ENCODE measurements around the gene RUNX2.

RUNX2 gene

DNA sequence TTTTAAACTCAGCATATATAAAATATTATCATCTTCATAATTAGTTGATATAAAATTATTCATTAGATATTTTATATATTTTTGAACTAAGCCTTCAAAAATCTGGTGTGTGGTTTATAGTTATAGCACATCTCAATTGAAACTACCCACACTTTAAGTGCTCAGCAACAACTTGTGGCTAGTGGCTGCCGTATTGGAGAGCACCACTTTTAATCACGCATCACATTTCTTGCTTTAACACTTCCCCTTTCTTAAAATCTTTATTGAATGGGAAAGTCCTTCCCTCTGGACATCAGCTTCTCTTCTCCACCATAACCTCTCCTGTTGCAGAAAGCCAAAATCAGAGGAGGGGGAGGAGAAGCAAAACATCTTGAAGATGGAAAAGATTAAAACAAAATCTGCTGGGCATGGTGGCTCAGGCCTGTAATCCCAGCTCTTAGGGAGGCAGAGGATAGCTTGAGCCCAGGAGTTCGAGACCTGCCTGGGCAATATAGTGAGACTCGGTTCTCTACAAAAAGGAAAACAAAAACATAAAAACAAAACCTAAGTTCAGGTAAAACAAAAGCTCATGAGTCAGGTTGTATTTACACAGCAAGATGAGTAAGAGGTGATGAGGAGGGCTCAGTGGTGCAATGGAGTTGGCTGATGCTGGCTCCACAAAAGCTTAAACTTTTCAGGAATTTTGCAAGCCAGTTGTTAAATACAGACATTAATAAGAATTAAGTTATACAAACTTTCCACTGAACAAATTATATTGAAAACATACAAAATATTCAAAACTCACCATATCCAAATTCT is 286.6 kb downstream of the RUNX2 start:
- H3K4me1 Mint-ChIP-seq (ENCODE audit: low read depth) = peaks cover 38% of the 10 kb centered on the region
- H3K27me3 Mint-ChIP-seq = no peaks in the 10 kb centered on the region
- H3K4me3 Mint-ChIP-seq = no peak overlapping the region
- no peak for DNase-seq
- no peaks in the 10 kb centered on the region for H3K36me3 Mint-ChIP-seq (ENCODE audit: low read depth)
- no peaks in the 10 kb centered on the region for H3K9me3 Mint-ChIP-seq
- no peak overlapping the region for H3K27ac Mint-ChIP-seq

DNA sequence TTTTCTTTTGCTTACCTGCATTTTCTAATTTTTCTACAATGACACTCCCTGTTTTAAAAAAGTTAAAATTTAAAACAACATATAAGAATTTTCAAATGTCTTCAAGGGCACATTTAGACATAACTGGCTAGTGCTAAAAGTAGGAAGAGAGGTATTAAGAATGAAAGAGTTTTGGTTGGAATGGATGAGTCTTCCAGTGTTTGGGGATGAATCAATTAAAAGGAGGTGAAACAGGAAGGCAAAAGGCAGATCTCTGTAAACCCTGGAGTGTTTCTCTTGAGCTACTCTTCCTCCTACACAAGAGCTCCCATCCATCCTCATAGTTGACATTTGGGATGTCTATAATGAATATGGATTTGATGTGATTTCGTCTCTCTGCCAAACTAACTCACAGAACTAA is 288.1 kb downstream of the RUNX2 start:
- no peak for DNase-seq
- Mint-ChIP-seq H3K4me1 (ENCODE audit: low read depth) (peaks cover 51% of the 10 kb centered on the region), H3K9me3 (no peaks in the 10 kb centered on the region), H3K36me3 (ENCODE audit: low read depth) (no peaks in the 10 kb centered on the region), H3K27ac (no peak overlapping the region), H3K4me3 (no peak overlapping the region), H3K27me3 (no peaks in the 10 kb centered on the region)

DNA sequence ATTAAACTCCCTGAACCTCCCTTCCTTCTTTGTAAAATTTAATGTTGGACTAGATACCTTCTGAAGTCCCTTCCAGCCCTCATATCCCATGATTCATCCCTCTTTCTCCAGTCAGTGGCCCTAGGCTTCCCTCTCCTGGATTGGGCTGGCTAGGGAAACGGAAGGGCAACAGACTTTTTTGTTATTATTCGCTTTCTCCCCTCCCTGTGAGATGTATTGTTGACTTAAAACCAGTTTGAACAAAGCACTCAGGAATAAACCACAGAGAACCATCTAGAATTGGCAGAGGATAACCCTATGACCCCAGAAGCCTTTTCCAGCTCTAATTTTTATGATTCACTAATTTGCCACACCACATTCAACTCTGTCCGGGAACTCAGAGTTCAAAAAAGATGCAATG is 289.3 kb downstream of the RUNX2 start:
- Mint-ChIP-seq H3K27me3 (no peaks in the 10 kb centered on the region), H3K27ac (no peak overlapping the region), H3K4me3 (no peak overlapping the region), H3K4me1 (ENCODE audit: low read depth) (peaks cover 53% of the 10 kb centered on the region), H3K36me3 (ENCODE audit: low read depth) (no peaks in the 10 kb centered on the region), H3K9me3 (peaks cover under 1% of the 10 kb centered on the region)
- no peak for DNase-seq

DNA sequence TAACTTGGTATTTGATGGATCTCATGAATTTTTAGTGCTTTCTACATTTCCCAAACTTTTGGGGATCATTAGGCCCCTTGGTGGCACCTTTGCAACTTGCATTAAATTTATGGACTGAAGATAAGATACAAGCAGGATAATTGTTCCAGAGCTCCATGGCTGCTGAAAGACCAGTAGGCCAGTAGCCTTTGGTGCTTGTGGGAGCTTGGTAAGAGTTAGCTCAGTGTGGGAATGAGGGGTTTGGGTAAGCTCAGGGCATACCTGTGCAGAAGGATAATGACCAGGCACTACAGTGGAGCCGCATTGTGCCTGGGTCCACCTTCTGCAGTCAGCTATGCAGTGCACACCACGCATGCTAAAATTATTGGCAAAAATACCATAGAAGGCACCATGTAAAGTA is 290.1 kb downstream of the RUNX2 start:
- H3K36me3 Mint-ChIP-seq (ENCODE audit: low read depth) = no peaks in the 10 kb centered on the region
- H3K27ac Mint-ChIP-seq = no peak overlapping the region
- H3K4me1 Mint-ChIP-seq (ENCODE audit: low read depth) = peaks cover 55% of the 10 kb centered on the region
- H3K9me3 Mint-ChIP-seq = peaks cover 3% of the 10 kb centered on the region
- DNase-seq = no peak
- H3K27me3 Mint-ChIP-seq = no peaks in the 10 kb centered on the region
- no peak overlapping the region for H3K4me3 Mint-ChIP-seq

DNA sequence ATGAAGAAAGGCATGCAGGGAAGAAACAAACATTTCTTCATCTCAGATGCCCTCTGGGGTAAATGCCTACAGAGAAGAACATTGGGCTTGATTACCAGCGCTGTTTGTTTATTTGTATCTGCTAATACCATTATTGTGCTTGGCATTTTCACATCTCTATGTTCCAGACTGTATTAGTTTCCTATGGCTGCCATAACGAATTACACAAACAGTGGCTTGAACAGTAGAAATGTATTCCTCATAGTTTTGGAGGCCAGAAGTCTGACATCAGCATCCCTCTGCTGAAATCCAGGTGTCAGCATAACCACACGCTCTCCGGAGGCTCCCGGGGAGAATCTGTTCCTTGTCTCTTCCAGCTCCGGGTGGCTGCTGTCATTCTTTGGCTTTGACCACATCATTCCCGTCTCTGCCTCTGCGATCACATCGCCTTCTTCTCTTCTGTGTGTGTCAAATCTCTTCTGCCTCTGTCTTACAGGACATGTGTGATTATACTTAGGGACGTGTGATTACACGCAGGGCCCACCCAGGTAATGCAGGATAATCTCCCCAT is 291.2 kb downstream of the RUNX2 start:
- no peak overlapping the region for H3K4me3 Mint-ChIP-seq
- no peak overlapping the region for H3K27ac Mint-ChIP-seq
- H3K9me3 Mint-ChIP-seq = peaks cover 3% of the 10 kb centered on the region

DNA sequence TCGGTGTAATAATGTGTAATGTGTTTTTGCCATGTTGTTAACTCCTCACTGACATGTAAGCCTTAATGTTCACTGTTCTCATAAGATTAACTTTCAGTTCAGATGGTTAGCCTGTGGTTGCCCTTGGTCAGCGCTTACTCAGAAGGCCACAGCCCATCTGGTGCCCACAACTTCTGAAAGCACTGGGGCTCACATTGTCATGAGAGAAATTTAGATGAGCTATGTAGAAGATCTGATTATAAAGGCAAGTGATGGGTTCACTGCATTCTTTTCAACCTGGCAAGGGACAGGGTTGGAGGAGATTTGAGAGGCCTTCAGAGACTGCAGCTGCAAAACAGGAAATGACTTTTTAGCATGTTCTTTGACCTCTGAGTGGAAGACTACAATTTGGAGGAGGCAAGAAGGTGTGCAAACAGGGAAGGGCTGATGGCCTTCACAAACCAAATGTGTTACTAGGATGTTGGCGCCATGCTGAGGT is 291.9 kb downstream of the RUNX2 start:
- no peak for DNase-seq
- Mint-ChIP-seq H3K27ac (peak overlapping the region; percentile 55), H3K9me3 (peaks cover 3% of the 10 kb centered on the region), H3K27me3 (no peaks in the 10 kb centered on the region), H3K36me3 (ENCODE audit: low read depth) (no peaks in the 10 kb centered on the region), H3K4me1 (ENCODE audit: low read depth) (peaks cover 59% of the 10 kb centered on the region), H3K4me3 (no peak overlapping the region)

More for the DNA sequence above, 291.2 kb downstream of the RUNX2 start:
- no peak for DNase-seq
- Mint-ChIP-seq H3K4me1 (ENCODE audit: low read depth) (peaks cover 56% of the 10 kb centered on the region), H3K27me3 (no peaks in the 10 kb centered on the region), H3K36me3 (ENCODE audit: low read depth) (no peaks in the 10 kb centered on the region)

DNA sequence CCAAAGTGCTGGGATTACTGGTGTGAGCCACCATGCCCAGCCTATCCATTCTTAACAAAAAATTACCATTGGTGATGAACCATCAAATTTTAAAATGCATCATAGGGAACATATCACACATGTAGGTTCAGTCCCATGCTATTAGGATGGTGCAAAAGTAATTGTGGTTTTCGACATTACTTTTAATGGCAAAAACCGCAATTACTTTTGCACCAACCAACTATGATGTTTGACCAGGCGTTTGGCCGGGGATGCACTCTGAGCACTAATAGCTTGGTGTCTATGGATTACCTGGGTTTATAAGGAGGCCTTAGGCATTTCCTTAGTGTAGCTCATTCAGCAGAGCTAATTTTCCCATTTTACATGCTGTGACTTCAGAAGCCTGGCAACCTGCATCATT is 296.1 kb downstream of the RUNX2 start:
- Mint-ChIP-seq H3K36me3 (ENCODE audit: low read depth) (no peaks in the 10 kb centered on the region), H3K9me3 (peaks cover 8% of the 10 kb centered on the region), H3K27me3 (no peaks in the 10 kb centered on the region), H3K4me3 (no peak overlapping the region), H3K4me1 (ENCODE audit: low read depth) (peaks cover 71% of the 10 kb centered on the region), H3K27ac (no peak overlapping the region)
- DNase-seq = no peak

DNA sequence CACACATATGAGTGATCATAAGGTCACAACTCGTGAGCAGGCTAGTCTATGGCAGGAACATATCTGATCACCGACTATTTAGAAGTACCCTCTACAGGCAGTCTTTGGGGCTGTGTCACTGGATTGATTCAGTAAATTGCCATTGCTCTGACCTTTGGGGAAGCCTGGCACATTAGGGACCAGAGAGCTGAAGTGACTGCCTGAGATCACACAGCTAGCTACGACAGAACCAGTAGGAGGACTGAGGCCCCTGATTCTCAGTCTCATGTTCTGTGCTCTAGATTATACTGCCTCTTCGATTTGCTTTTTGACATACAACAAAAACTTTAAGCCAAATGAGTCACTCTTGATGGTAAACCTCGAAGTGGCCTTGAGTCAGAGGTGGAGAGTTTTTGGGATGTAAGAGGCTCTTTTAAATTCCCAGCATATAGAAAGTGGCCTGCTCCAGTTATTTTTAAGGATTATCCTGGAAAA is 297.1 kb downstream of the RUNX2 start:
- Mint-ChIP-seq H3K4me3 (no peak overlapping the region), H3K27ac (peak overlapping the region; percentile 75), H3K9me3 (peaks cover 8% of the 10 kb centered on the region), H3K36me3 (ENCODE audit: low read depth) (no peaks in the 10 kb centered on the region), H3K4me1 (ENCODE audit: low read depth) (peaks cover 65% of the 10 kb centered on the region), H3K27me3 (no peaks in the 10 kb centered on the region)
- no peak for DNase-seq

DNA sequence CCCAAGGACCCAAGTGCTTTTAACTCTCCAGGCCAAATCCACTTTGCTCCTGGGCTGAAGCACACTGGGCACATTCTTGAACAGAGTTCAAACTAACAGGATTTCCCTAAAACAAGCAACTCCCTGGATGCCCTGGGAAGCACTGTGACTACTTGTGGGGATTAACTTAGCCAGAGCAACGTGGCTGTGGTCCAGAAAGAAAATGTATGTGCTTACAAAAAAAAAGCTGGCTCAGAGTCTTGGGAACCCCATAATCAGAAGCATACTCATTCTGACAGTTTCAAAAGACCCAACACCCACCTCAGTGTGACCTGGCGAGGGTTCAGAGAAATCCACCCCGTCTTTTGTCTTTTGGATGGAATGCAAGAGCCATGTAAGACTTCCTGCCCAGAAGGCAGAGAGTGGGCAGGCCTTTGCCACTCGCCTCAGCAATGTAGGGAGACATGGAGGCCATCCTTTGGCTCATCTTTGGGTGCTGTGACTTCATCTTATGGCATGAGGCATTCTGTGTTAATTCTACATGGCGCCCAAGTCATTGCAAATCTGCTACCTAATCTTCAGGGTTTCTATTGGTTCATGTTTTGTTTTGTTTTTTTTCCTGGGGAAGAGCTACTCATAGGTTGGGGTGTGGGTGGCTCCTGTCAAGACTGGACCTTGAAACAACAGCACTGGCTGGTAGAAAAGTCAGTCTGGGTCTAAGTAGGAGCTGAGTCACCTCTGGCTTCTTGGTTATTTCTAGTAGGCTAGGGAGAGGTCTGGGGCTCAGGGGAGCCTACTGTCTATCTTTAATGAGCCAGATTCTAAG is 298.2 kb downstream of the RUNX2 start:
- peaks cover 56% of the 10 kb centered on the region for H3K4me1 Mint-ChIP-seq (ENCODE audit: low read depth)
- peak overlapping the region; percentile 6 for H3K4me3 Mint-ChIP-seq
- H3K27ac Mint-ChIP-seq = peak overlapping the region; percentile 75
- no peaks in the 10 kb centered on the region for H3K27me3 Mint-ChIP-seq
- DNase-seq = no peak
- H3K9me3 Mint-ChIP-seq = peaks cover 8% of the 10 kb centered on the region
- H3K36me3 Mint-ChIP-seq (ENCODE audit: low read depth) = no peaks in the 10 kb centered on the region

DNA sequence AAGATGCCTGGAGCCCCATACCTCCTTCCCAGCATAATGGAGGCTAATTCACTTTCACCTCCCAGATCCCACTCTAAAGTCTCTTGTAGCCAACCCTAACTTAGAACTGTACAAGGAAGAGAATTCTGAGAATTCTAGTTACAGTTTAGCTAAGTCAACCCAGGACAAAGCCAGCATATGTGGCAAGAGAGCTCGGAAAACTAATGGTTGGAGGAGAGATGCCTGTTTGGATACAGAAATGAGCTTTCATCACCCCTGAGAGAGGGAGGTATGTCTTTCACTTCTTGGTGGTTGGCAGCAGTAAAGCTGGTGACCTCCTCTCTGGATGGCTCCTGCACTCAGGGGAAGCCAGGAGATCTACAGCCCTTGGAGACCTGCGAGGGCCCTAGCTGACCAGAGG is 302.2 kb downstream of the RUNX2 start:
- no peak for DNase-seq
- no peaks in the 10 kb centered on the region for H3K27me3 Mint-ChIP-seq
- H3K27ac Mint-ChIP-seq = no peak overlapping the region
- H3K9me3 Mint-ChIP-seq = peaks cover 4% of the 10 kb centered on the region
- H3K4me3 Mint-ChIP-seq = no peak overlapping the region
- H3K4me1 Mint-ChIP-seq (ENCODE audit: low read depth) = peaks cover 52% of the 10 kb centered on the region
- H3K36me3 Mint-ChIP-seq (ENCODE audit: low read depth) = no peaks in the 10 kb centered on the region

DNA sequence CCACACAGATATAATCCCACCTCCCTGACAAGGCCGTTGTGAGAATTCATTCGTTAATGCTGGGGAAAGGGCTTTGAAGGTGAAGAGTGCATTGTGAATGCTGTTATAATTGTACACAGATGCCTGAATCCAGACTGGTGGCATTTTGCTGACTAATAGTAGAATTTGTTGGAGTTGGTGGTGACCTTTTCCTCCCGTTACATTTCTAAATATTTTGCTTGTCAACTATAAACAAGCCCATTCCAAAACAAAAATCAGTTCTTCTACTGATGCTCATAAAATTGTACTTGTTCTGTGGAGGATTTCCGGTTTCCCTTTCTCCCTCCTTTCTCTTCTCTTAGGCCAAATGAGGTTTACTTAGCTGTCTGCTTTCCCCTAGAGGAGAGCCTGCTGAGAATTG is 302.7 kb downstream of the RUNX2 start:
- Mint-ChIP-seq H3K4me1 (ENCODE audit: low read depth) (peaks cover 47% of the 10 kb centered on the region), H3K4me3 (no peak overlapping the region), H3K9me3 (peaks cover 4% of the 10 kb centered on the region), H3K27ac (no peak overlapping the region), H3K36me3 (ENCODE audit: low read depth) (no peaks in the 10 kb centered on the region), H3K27me3 (no peaks in the 10 kb centered on the region)
- DNase-seq = no peak

DNA sequence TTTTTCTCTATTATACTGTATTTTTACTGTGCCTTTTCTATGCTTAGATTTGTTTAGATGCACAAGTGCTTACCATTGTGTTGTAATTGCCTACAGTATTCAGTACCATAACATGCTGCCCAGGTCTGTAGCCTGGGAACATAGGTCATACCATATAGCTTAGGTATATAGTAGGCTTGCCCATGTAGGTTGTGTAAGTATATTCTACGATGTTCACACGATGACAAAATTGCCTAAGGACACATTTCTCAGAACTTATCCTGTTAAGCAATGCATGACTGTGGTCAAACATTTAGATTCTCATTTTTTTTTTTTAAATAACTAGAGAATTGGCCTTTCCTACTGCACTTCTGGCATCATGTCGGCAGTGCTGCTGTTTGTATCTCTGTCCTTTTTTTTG is 303.3 kb downstream of the RUNX2 start:
- Mint-ChIP-seq H3K4me1 (ENCODE audit: low read depth) (peaks cover 41% of the 10 kb centered on the region), H3K4me3 (no peak overlapping the region), H3K27ac (no peak overlapping the region), H3K36me3 (ENCODE audit: low read depth) (no peaks in the 10 kb centered on the region), H3K9me3 (peaks cover 3% of the 10 kb centered on the region), H3K27me3 (no peaks in the 10 kb centered on the region)
- no peak for DNase-seq

DNA sequence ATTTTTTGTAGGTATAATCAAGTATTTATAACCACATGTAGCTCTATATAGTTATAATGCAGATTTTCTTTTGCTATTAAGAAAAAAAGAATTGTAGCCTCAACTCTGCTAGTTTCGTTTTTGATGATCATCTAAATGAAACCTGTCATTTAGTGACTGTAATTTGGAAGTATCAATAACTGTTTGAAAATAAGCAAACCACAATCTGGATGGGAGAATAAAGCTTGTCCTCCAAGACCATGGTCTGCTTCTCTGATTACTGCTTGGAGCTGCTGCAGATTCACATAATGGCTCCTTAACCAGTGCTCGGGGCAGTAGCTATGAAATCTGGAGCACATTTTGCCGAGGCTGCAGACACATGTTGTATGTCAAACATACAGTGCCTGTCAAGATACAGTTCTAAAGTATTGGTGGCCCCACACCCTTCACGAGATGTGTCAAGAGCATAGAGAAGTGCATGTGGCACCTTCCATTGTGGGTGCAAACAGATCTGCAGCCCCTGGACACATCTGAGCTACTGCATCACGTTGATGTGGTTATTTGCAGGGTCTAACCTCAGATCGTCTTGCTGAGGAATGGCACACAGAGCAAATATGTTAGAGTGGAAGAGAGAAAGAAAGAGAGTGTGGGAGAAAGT is 305.3 kb downstream of the RUNX2 start:
- Mint-ChIP-seq H3K27me3 (no peaks in the 10 kb centered on the region), H3K4me1 (ENCODE audit: low read depth) (peaks cover 21% of the 10 kb centered on the region), H3K36me3 (ENCODE audit: low read depth) (no peaks in the 10 kb centered on the region), H3K9me3 (no peaks in the 10 kb centered on the region), H3K27ac (no peak overlapping the region), H3K4me3 (no peak overlapping the region)
- DNase-seq = no peak

DNA sequence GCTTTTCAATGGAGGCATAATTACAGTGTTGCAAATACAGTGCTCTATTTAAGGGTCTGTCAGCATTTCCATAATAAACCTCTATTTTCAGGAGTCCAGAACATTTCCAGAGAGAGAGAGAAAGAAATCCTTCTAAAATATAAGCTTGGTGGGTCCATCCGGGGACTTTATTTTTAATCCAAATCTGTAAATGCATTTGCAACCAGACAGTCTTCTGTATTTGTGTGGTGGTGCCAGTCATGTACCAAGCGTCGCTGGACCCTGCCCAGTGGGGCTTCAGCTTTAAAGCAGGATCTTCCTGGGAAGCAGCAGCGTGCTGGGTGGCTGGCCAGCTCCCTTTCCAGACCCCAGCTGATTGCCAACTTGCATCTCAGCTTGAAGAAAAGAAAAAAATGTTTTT is 306.1 kb downstream of the RUNX2 start:
- Mint-ChIP-seq H3K4me1 (ENCODE audit: low read depth) (peaks cover 12% of the 10 kb centered on the region), H3K27me3 (no peaks in the 10 kb centered on the region), H3K27ac (no peak overlapping the region), H3K36me3 (ENCODE audit: low read depth) (no peaks in the 10 kb centered on the region), H3K4me3 (no peak overlapping the region), H3K9me3 (no peaks in the 10 kb centered on the region)
- DNase-seq = no peak
